Activated CD4-positive, CD25-positive, alpha-beta regulatory T cell (primary cell): ENCODE data around the gene KLF15.

Source experiments
- DNase-seq, 4 experiments: peaks; one replicate each; lab custom pipeline; 2025; lab: John Stamatoyannopoulos, UW

KLF15 gene

DNA sequence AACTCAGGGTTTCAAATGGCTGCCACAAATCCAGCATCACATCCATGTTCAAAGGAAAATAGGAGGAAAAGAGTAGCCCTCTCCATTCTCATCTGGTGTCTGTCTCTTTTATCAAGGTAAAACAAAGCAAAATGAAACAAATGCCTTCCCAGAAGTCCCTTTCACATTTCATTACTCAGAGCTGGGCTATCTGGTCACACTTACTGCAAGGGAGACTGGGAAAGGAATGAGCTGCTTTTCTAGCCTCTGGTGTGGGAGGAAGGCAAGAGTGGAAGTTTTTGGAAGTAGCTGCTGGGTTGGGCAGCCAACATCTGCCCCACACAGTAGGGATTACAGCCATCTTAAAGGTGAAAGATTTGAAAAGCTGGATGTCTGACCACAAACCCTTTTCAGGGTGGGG lies 51.8 kb downstream of the KLF15 start:
- no peak for DNase-seq

DNA sequence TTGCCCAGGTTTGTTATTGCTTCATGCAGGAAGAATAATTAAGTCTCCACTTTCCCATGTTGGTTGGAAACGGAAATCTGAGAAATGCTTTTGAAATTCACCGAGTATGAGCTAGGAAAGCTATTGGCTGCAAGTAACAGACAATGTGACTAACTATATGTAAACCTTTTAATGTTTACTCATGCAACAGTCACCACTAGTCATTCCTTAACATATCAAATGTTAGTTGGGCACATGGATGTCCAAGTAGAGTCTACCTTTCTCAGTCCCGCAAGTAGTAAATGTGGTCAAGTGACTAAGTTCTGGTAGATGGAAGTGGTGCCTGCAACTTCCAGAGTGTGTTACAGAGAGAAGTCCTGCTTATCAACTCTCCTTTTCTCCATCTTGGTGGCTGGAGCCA lies 52.5 kb downstream of the KLF15 start:
- no peak for DNase-seq

DNA sequence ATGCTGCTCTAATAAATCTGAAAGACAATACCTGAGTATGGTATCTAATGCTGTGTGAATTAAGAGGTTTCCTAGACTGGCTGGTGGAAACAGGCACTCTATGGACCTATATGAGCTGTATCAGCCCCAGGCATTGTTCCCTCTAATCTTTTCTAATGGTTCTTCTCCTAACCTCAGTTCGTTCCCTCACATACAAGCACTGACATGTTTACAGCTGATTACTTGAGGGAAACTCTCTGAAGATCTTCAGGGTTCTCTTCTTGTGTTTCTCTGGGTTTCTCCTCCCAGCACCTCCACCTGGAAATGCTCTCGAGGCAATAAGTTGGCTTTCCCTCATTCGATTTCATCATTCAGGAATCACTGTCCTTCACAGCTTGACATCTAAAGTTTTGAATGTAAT lies 52.9 kb downstream of the KLF15 start:
- no peak for DNase-seq

DNA sequence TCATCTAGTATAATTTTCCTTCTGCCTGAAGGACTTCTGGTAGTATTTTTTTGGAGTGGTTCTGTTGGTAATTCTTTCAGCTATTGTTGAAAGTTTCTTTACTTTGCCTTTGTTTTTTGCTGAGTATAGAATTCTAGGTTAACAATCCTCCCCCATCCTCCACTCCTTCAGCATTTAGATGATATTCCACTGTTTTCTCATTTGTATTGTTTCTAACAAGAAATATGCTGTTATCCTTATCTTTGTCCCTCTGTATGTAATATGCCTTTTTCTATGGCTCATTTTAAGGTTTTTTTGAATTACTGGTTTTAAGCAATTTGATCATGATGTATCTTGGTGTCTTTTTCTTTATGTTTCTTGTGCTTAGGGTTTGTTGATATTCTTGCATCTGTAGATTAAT lies 53.9 kb downstream of the KLF15 start:
- no peak for DNase-seq

DNA sequence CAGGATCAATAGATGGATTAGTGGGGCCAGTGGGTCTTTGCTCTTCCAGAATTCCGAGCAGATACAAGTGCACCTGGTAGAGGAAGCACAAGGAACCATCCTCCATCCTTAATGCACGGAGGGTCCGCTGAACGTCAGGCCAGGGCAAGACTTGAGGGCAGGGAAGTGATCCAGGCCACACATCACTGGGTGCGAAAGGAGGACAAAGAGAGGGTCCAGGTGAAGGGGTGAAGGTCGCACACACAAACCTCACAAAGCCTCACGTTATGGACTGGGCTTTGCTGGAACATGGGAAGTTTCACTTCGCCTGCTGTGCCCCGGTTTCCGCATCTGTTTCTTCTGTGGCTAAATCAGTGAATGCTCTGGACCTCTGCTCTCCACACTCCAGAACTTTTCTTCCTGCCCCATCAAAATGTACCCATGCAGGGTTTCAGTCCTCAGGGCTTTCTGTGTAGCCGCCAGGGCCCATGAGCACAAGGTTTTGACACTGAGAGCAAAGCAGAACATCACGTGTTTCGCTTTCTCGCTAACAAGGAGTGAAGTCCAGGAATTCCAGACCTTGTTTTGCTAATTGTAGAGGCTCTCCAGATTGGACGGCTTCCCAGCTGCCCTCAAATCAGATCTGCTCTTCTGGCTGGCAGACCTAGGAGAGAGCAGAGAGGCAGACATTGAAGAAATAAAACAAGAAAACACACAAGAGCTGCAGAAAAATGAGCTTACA lies 56.3 kb downstream of the KLF15 start:
- no peak for DNase-seq

DNA sequence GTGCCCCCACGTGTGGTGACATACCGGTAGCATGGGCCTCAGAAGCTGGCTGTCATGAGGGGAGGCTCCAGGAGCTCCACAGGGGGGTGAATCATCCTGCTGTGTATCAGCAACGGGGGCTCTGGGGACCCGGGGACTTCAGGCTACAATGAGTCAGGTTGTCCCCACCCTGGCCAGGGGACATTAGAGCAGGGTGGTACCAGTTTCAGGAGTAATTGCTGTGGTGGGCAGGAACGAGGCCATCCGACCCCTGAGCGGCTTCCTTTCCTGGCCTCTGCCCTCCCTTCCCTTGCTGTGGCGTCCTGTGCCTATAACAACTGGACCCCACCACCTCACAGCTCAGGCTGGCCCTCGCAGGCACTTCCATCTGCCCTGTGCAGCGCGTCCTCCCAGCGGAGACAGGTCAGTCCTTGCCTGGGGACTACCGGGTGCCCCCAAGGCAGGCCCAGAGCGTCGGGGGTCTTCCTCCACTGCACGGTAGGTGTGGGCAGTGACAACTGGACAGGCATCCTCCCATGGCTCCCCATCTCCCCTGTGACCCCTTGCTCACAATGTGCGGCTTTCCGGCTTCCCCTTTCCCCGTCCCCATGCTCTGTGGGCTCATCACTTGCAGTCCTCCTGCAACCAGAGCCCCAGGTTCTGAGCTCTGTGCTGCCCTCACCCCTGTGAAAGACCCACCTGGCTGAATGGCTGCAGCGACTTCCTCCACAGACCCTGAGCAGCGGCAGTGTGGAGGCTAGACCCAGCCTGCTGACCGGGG lies 57.0 kb downstream of the KLF15 start:
- DNase-seq: no peak

DNA sequence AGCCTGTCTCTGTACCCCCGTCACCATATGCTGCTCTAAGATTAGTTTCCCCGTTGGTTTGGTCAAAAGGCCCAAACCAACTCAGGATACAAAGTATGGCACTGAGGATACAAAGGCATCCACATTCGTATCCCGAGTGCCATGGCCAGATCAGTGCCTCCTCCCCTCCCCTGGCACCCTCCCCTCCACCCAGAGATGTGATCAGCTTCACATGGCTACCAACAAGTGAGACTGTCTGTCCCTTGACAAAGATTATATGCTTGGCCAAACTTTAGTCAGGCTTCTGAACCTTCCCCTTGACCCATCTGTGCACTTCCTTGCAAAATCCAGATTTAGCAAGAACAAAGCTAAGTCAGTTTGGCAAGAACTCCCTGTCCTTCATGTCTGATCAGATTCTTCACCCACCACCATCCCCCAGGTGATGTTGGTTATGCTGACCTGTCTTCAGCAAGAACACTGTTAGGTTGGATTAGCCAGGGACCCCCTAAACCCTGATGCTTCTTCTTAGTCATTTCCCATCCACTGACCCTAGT lies 61.7 kb downstream of the KLF15 start:
- no peak for DNase-seq

DNA sequence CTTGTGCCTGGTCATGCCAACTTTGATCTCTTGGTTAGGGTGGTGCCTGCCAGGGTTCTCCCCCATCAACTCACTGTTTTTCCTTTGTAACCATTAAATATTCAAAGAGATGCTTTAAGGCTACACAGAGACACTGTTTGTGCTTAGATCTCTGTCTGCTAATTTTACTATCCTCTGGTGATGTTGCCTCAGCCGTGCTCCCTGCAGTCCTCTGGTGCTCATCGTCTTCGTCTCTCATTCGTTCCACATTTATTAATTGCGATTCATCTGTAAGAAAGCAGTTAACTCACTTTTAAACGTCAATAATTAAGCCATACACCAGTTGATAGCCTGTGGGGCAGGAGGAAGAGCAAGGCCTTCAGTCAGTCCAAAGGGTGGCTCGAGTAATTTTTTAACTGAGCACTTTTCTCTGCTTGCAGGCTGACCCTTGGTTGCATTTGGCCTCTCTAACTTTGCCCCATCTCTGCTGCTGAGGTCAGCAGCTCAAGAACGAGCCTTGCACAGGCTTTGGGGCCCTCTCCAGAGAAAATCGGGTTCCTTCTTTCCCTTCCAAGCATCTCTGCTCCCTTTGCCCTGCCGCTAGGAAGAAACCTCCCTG lies 62.9 kb downstream of the KLF15 start:
- no peak for DNase-seq

DNA sequence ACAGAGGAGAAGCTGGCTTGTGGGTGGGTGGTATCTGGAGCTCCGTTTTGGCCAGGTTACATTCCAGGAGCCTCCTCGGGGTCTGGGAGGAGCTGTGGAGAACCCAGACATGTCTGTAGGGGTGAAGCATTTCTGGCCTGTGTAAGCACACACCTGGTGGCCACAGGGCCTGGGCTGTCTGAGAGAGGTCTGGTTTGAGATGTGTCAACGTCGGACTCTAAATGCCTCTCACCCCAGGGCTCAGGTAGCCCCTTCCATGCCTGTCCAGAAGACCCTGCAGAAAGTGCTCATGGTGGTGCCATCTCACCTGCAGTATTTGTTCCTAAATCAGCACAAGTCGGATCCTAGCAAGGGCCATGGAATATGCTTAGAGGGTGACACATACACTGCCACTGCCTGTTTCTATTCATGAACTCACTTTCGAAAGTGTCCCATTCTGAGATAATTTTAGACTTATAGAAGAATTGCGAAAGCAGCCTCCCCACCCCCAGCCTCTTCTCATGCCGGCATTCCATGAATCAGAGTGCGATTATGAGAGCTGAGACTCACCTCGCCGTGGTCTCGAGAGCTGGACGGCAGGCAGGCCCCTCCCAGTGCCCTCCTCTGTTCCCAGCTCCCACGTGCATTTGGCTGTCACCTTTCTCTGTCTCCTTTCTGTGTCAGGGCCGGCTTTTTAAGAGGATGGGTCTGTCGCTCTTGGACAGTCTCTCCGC lies 63.7 kb downstream of the KLF15 start:
- no peak for DNase-seq
